Measurements from ENCODE around the gene RADIL.

DNA sequence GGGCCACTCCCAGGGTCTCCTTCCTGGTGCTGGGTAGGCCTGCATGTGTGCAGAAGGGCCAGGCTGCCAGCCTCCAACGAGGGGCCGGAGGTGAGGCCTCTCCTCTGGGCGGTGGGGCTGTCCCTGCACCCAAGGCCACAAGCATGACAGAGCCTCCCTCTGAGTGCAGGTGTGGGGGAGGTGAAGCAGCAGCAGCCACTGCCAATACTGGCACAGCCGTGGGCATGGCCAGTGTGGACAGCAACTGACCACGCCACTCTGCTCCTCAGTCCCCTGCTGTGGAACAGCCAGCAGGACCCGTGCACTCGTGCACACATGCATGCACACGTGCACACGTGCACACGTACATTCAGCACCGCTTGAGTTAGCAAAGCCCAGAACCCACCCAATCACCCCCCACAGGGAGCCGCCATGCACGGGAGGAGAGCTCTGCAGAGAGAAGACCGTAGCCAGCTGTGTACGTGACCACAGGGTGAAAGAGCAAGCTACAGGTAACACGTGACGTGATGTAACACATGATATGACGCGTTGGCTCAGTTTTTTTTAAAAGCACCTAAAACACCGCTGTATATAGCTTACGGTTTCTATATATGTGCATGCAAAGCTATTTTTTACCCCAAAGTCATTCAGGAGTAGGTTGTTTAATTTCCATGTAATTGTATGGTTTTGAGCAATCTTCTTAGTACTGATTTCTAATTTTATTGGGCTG lies 44.7 kb downstream of the RADIL start:
- TF ChIP-seq, protein P1, sequence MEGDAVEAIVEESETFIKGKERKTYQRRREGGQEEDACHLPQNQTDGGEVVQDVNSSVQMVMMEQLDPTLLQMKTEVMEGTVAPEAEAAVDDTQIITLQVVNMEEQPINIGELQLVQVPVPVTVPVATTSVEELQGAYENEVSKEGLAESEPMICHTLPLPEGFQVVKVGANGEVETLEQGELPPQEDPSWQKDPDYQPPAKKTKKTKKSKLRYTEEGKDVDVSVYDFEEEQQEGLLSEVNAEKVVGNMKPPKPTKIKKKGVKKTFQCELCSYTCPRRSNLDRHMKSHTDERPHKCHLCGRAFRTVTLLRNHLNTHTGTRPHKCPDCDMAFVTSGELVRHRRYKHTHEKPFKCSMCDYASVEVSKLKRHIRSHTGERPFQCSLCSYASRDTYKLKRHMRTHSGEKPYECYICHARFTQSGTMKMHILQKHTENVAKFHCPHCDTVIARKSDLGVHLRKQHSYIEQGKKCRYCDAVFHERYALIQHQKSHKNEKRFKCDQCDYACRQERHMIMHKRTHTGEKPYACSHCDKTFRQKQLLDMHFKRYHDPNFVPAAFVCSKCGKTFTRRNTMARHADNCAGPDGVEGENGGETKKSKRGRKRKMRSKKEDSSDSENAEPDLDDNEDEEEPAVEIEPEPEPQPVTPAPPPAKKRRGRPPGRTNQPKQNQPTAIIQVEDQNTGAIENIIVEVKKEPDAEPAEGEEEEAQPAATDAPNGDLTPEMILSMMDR (IDR thresholded peaks at IDR 0.05): no peak
- no peak for TF ChIP-seq POLR2A (IDR thresholded peaks at IDR 0.05)

Data from lower leg skin (tissue), 3 donors.